HepG2 (cell line): ENCODE data around the gene EXOC1. TPM values are rescaled to one million over a fixed set of nuclear protein-coding genes. Genes with fewer than 3 reads are reported as not detected.

Source experiments
- ATAC-seq: fragments of 200-7000 bp; cut with Tn5 transposase; 3 replicates; pipeline ENCODE4 v1.9.1; 2020; ENCODE audit warnings: mild to moderate bottlenecking, moderate library complexity
- BruUV-seq: library from RNA; stranded (reverse); fragments of 400-500 nt; replicated peaks from 2 replicates; lab custom pipeline; 2021; lab: Mats Ljungman, UMichigan
- CTCF ChIA-PET: fragments of 300-600 bp; formaldehyde crosslinking; extraction: SDS; loops from one replicate; lab custom pipeline; 2021; ENCODE audit warnings: low total read pairs, inconsistent platforms, low intra/inter-chr PET ratio; lab: Yijun Ruan, JAX
- POLR2A ChIA-PET: fragments of 350-600 bp; sonication (Branson Sonifier 250); formaldehyde crosslinking; loops from one replicate; lab custom pipeline; 2020; ENCODE audit warnings: antibody characterized with exemption, inconsistent platforms; lab: Yijun Ruan, JAX
- DNase-seq: peaks from one replicate; pipeline ENCODE4 v3.0.0-alpha.2; 2015; ENCODE audit warnings: low spot score
- FAIRE-seq: peaks from 3 replicates; lab custom pipeline; 2011; peaks lifted over from hg19 to GRCh38; lab: Jason Lieb, UNC
- H2AFZ ChIP-seq: one replicate; pipeline ENCODE4 v1.6.1; 2011; ENCODE audit warnings: low read length, inconsistent platforms
- H3K27ac ChIP-seq: fragments of 300-600 bp; 3 replicates; pipeline ENCODE4 v1.8.0; 2011; ENCODE audit warnings: mixed run types, mild to moderate bottlenecking, mixed read lengths, low read length, inconsistent platforms; ENCODE audit not compliant: insufficient read depth; ENCODE audit errors: extremely low read length
- H3K27me3 ChIP-seq, 2 experiments: fragments of 200-600 bp in 1 of 2; 2 replicates in 1 of 2; 3 replicates in 1 of 2; pipeline versions ENCODE4 v1.6.0 to v1.8.0; 2011; ENCODE audit warnings: low read length in 2 of 2, mild to moderate bottlenecking in 2 of 2, moderate library complexity in 2 of 2, inconsistent platforms in 1 of 2; ENCODE audit not compliant: insufficient read depth in 2 of 2, control insufficient read depth in 1 of 2
- H3K36me3 ChIP-seq, 2 experiments: fragments of 200-600 bp in 1 of 2; replicated peaks in 1 of 2; 2 replicates in 1 of 2; 3 replicates in 1 of 2; pipeline versions ENCODE4 v1.5.1 to v1.8.0; 2011; ENCODE audit warnings: low read length in 2 of 2, inconsistent platforms in 1 of 2; ENCODE audit not compliant: insufficient read depth in 2 of 2, control insufficient read depth in 1 of 2
- H3K4me1 ChIP-seq: 2 replicates; pipeline ENCODE4 v1.5.1; 2012; ENCODE audit warnings: low read length, inconsistent platforms; ENCODE audit not compliant: insufficient read depth
- H3K4me2 ChIP-seq: 2 replicates; pipeline ENCODE4 v1.6.0; 2011; ENCODE audit warnings: low read depth, low read length, inconsistent platforms
- H3K4me3 ChIP-seq, 3 experiments: fragments of 200-600 bp in 1 of 3; sonication (generic), shearing (Covaris generic) in 1 of 3; replicated peaks in 1 of 3; 2 replicates each; pipeline ENCODE4 v1.5.1; 2011 to 2016; ENCODE audit warnings: low read length in 3 of 3, inconsistent platforms in 2 of 3, low read depth in 2 of 3, mild to moderate bottlenecking in 2 of 3, control low read depth in 1 of 3, mixed read lengths in 1 of 3; ENCODE audit not compliant: insufficient read depth in 1 of 3
- H3K79me2 ChIP-seq: one replicate; pipeline ENCODE4 v1.6.1; 2011; ENCODE audit warnings: low read length, inconsistent platforms; ENCODE audit not compliant: insufficient read depth
- H3K9ac ChIP-seq: 2 replicates; pipeline ENCODE4 v1.6.0; 2011; ENCODE audit warnings: mild to moderate bottlenecking, low read depth, low read length, inconsistent platforms; ENCODE audit not compliant: insufficient read depth
- H3K9me3 ChIP-seq: 2 replicates; pipeline ENCODE4 v1.5.1; 2012; ENCODE audit warnings: mild to moderate bottlenecking, low read length
- H4K20me1 ChIP-seq: 2 replicates; pipeline ENCODE4 v1.6.0; 2011; ENCODE audit warnings: inconsistent platforms, mild to moderate bottlenecking, low read length, moderate library complexity; ENCODE audit not compliant: insufficient read depth
- FOXC1 ChIP-seq: sonication (generic); formaldehyde crosslinking; IDR thresholded peaks from 2 replicates; pipeline ENCODE4 v1.8.0; 2022; ENCODE audit warnings: mild to moderate bottlenecking, missing genetic modification reagents, borderline replicate concordance
- GABPB1 ChIP-seq: IDR thresholded peaks from 2 replicates; pipeline ENCODE4 v1.6.1; 2016; ENCODE audit warnings: mild to moderate bottlenecking, missing genetic modification reagents, moderate library complexity, missing compliant biosample characterization
- MEIS1 ChIP-seq: sonication (generic); formaldehyde crosslinking; IDR thresholded peaks from 2 replicates; pipeline ENCODE4 v1.9.0; 2021; ENCODE audit warnings: mild to moderate bottlenecking, missing genetic modification reagents, moderate library complexity, borderline replicate concordance
- MIER2 ChIP-seq: IDR thresholded peaks from 2 replicates; pipeline ENCODE4 v1.6.1; 2016; ENCODE audit warnings: missing biosample characterization, missing genetic modification reagents
- MTF2 ChIP-seq: sonication (generic); formaldehyde crosslinking; IDR thresholded peaks from 2 replicates; pipeline ENCODE4 v1.5.0; 2020; ENCODE audit warnings: missing genetic modification reagents, borderline replicate concordance
- SATB2 ChIP-seq: sonication (generic); formaldehyde crosslinking; IDR thresholded peaks from 2 replicates; pipeline ENCODE4 v1.5.0; 2020; ENCODE audit warnings: missing genetic modification reagents
- ZFP1 ChIP-seq: IDR thresholded peaks from 2 replicates; pipeline ENCODE4 v1.6.1; 2016
- ZKSCAN1 ChIP-seq: fragments of 150-350 bp; IDR thresholded peaks from 2 replicates; pipeline ENCODE4 v1.6.1; 2014; ENCODE audit warnings: low read length
- ZNF367 ChIP-seq: sonication (generic); formaldehyde crosslinking; IDR thresholded peaks from 2 replicates; pipeline ENCODE4 v1.4.0; 2020; ENCODE audit warnings: missing genetic modification reagents, borderline replicate concordance
- ZSCAN31 ChIP-seq: sonication (generic); formaldehyde crosslinking; IDR thresholded peaks from 2 replicates; pipeline ENCODE4 v1.5.0; 2020; ENCODE audit warnings: low read depth, mild to moderate bottlenecking, missing genetic modification reagents
- WGBS: methylation state at CpG from one replicate; pipeline ENCODE4 v1.1.6; 2017; ENCODE audit warnings: low lambda C conversion rate; 5-methylcytosine and 5-hydroxymethylcytosine counted together
- in situ Hi-C: cut with HindIII; loops from 2 replicates; pipeline ENCODE4 v1.10.0; 2017; ENCODE audit warnings: low pct_unique_long_range_greater_than_20kb; ENCODE audit not compliant: extremely low pct_ligation_motif_present
- intact Hi-C: fragments of 100-400 bp; cut with micrococcal nuclease; formaldehyde crosslinking; loops from one replicate; pipeline ENCODE4 v1.10.0; 2022; ENCODE audit not compliant: unreplicated experiment
- polyA plus RNA-seq, 8 experiments: library from polyadenylated mRNA; depleted of rRNA in 3 of 8; stranded (reverse) in 7 of 8; unstranded in 1 of 8; fragments of >200 nt; fragmentation: Illumina TruSeq in 4 of 8; extraction: Trizol in 4 of 8; gene quantifications; 2 replicates each; pipeline versions ENCODE4 v1.2.1 to v1.2.3, GENCODE V29; 2011 to 2016; ENCODE audit warnings: low read depth in 4 of 8, missing spikeins in 1 of 8, mixed read lengths in 1 of 8; ENCODE audit not compliant: insufficient read depth in 1 of 8
- total RNA-seq, 5 experiments: library from RNA; depleted of rRNA; stranded (reverse); fragments of >200 nt; fragmentation: Illumina TruSeq; extraction: Trizol; gene quantifications; 2 replicates each; pipeline ENCODE4 v1.2.3, GENCODE V29; 2016; ENCODE audit warnings: low read depth in 1 of 5
- TF ChIP-seq, protein P1 (sequence below): sonication (generic); formaldehyde crosslinking; IDR thresholded peaks from 2 replicates; pipeline ENCODE4 v1.5.1; 2020; ENCODE audit warnings: mild to moderate bottlenecking, missing genetic modification reagents, borderline replicate concordance
- TF ChIP-seq, protein P2 (sequence below): sonication (generic); formaldehyde crosslinking; IDR thresholded peaks from 2 replicates; pipeline ENCODE4; 2020; ENCODE audit warnings: missing genetic modification reagents, mild to moderate bottlenecking, borderline replicate concordance

Gene EXOC1
- total and polyA plus RNA-seq, 2 of the 13 experiments (the other 11 are each of a cell fraction or from before 2014, with no cell fraction given) = 9.1 to 18.4 TPM

DNA sequence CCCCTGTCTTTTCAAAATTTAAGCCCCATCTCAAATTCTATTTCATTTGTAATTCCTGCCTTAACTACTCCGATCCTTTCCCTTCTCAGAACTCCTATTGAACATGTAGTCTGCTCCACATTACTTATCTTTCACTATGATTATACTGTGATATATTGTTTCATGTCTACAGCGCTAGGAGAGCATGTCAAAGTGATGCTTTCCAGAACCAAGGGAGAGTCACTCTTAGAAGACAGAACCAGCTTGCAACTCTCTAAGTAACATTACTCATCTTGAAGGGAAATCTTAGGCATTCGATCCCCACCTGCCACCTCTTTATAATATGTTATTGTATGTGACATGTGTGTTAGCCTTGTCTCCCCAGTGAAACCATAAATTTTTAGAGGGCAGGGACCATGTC, 23.4 kb upstream of the EXOC1 start:
- CTCF ChIA-PET = no interaction called here
- Histone ChIP-seq H3K4me2 (no peak overlapping the region), H3K36me3 (no peaks in the 10 kb centered on the region), H3K27me3 (peaks cover 0 to 3% of the 10 kb centered on the region in 2 experiments; a peak in 1 of 5 replicates), H3K79me2 (no peaks in the 10 kb centered on the region), H3K27ac (no peak overlapping the region), H4K20me1 (no peaks in the 10 kb centered on the region), H3K9ac (no peak overlapping the region), H3K4me3 (no peak overlapping the region), H3K9me3 (no peaks in the 10 kb centered on the region), H2AFZ (no peak overlapping the region), H3K4me1 (no peaks in the 10 kb centered on the region)
- in situ Hi-C loops (no loop called here), intact Hi-C loops (no loop called here)
- POLR2A ChIA-PET = no interaction called here
- 4% methylated on average over 3 of the region's 3 CpGs for WGBS
- no peak for ATAC-seq
- no peak for TF ChIP-seq ZSCAN31 (CRISPR knock-in tag)
- TF ChIP-seq MTF2 (CRISPR knock-in tag) = no peak
- TF ChIP-seq GABPB1 (CRISPR knock-in tag) = no peak
- TF ChIP-seq MIER2 = no peak
- TF ChIP-seq SATB2 (CRISPR knock-in tag) = no peak
- no peak for TF ChIP-seq ZKSCAN1
- TF ChIP-seq ZNF367 = no peak
- no peak for TF ChIP-seq ZFP1
- TF ChIP-seq FOXC1 (CRISPR knock-in tag) = no peak
- TF ChIP-seq, protein P1, sequence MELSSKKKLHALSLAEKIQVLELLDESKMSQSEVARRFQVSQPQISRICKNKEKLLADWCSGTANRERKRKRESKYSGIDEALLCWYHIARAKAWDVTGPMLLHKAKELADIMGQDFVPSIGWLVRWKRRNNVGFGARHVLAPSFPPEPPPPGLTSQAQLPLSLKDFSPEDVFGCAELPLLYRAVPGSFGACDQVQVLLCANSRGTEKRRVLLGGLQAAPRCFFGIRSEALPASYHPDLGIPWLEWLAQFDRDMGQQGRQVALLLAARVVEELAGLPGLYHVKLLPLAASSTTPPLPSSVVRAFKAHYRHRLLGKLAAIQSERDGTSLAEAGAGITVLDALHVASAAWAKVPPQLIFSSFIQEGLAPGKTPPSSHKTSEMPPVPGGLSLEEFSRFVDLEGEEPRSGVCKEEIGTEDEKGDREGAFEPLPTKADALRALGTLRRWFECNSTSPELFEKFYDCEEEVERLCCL = no peak
- no peak for TF ChIP-seq MEIS1 (CRISPR knock-in tag)
- TF ChIP-seq, protein P2, sequence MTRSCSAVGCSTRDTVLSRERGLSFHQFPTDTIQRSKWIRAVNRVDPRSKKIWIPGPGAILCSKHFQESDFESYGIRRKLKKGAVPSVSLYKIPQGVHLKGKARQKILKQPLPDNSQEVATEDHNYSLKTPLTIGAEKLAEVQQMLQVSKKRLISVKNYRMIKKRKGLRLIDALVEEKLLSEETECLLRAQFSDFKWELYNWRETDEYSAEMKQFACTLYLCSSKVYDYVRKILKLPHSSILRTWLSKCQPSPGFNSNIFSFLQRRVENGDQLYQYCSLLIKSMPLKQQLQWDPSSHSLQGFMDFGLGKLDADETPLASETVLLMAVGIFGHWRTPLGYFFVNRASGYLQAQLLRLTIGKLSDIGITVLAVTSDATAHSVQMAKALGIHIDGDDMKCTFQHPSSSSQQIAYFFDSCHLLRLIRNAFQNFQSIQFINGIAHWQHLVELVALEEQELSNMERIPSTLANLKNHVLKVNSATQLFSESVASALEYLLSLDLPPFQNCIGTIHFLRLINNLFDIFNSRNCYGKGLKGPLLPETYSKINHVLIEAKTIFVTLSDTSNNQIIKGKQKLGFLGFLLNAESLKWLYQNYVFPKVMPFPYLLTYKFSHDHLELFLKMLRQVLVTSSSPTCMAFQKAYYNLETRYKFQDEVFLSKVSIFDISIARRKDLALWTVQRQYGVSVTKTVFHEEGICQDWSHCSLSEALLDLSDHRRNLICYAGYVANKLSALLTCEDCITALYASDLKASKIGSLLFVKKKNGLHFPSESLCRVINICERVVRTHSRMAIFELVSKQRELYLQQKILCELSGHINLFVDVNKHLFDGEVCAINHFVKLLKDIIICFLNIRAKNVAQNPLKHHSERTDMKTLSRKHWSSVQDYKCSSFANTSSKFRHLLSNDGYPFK = no peak
- no peak for DNase-seq
- no peak for FAIRE-seq
- no TSS peak for BruUV-seq
